Stimulated activated CD8-positive, alpha-beta memory T cell treated with anti-CD3 and anti-CD28 coated beads, Interleukin-2, amount 100 ng/mL, for 1 hour (primary cell): Measurements from ENCODE around the gene BMP7.
"Not testable (repeated sequence)": the region's sequence is repeated elsewhere in the genome, so short reads cannot be mapped to it uniquely, and the experiment has no call there.

Source experiments
- DNase-seq, 2 donors: peaks; one replicate each; pipeline ENCODE4 v3.0.0-alpha.2; 2020; ENCODE audit warnings: low read depth in 2 of 2

Gene BMP7

DNA sequence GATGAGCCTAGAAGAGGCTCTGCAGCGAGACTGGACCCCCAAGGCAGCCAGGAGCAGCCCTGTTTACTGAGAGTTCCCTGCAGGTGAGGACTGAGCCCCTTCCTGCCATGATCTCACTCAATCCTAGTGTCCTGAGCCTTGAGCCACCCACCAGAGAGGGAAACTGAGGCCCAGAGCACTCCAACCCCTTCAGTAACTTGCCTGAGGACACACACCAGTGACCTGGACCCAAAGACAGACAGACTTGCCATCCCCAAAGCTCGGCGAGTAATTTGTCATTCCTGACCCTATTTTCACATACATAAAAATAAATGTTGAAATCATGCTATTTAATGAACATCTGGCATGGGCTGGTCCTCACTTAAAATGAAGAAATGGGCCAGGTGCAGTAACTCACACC is 16.7 kb downstream of the BMP7 start:
- DNase-seq, result no peak

DNA sequence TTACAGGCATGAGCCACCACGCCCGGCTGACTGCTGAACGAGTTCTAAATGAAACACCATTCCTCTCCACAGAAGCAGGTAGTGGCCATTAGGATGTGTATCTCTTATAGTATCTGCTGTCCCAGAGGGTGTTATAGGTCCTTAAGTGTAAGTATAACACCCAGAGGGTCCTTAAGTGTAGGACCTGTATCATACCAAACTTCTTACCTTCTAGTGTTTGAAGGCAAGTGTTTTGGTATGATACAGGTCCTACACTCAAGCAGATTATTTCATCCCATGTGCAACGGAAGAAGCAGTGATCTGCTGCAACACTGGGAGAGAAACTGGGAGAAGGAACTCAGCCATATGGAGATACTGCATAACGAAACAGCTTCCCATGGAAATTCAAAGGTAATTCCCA is 17.4 kb downstream of the BMP7 start:
- no peak for DNase-seq

DNA sequence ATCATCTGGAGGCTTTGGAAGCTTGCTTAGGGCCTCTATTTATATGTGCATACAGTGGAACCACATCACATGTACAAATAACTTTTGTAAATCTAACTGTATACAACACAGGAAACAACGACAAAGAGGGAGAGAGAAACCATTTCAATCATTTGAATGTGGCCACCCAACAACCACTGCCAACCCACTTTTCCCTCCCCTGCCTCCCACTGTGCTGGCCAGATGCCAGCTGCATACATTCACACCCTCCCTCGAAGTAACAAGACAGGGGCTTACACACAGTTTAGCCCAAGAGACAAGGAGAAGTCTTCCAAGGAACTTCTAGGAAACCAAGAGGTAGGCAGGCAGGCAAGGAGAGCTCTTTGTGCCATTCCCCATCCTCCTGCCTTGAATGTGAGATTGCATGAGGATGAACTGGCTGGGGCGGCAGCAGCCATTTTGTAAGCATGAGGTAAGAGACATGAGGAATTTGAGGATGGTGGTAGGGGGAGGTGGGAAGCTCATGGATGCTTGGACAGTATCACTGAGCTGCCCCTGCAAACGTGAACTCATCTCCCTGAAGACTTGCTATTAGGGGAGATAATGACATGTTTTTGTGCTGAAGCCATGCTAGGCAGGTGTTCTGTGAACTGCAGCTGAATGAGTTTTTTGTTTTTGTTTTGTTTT is 18.2 kb downstream of the BMP7 start:
- DNase-seq, result no peak

DNA sequence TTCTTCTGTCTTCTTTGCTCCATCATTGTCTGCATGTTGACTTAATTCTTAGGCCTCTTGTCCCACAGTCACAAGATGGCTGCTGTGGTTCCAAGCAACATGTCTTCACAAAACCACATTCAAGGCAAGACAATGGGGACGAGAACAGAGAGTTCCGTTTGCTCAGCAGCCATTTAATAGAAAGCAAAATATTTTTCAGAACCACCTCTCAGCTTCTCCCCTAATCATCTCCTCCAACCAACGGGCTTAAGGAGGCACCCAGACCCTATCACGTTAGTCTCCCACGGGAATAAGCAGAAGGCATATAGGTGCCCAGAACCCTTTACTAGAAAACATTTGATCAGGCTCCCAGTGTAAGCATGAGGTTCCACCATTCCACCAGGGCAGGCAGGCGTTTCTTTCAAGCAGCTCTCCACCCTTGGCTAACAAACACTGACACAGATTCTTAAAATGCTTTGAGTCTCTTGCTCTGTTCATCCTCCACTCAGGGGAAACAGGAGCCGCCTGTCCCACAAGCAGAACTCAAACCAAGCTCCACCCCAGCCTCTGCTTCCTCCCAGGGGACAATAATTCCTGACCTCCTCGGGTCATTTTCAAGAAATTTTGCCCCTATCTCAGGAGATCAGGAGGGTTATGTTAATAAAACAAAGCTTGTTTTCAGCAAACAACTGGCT is 19.0 kb downstream of the BMP7 start:
- no peak for DNase-seq

DNA sequence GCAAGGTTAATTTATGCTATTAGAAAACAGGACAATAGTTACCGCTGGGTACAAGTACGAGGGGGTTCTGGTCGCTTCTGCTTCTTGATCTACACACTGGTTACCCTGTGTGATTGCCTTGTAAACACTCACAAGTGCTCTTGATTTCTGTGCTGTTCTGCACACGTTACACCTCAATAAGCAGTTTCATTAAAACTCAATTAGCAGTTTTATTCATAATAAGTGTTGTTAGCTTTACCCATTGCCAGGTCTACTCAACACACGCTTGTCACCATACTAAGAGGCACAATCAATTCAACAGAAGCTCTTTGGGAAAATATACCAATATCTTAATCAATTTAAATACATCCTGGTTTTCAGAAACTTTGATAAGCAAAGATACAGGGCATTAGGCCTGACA is 20.4 kb downstream of the BMP7 start:
- DNase-seq, result no peak

DNA sequence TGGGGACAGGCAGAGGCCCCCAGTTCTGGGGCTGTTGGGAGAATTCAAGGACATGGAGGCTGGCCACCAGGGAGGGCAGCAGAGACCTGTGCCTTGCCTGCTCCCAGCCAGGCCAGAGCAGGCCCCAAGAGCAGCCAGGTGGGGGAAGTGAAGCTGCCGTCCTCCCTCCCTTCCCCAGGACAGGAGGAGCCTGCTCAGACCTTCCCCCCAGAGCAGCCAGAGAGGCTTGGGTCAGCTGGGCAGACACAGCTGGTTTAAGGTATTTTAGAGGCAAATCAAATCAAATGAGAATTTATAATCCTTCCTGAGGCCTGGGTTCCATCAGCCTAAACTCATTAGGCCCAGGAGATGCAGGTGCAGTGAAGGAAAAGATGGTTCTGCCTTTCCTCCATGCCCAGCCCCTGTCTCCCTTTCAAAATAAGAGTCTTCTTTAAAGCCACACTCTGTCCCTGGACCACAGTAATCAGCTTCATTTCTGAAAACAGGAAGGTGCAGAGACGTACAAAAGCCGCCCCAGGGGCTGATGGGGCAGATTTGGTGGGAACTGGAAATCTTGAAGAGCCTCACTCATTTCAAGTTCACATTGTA is 21.7 kb downstream of the BMP7 start:
- DNase-seq, result no peak

DNA sequence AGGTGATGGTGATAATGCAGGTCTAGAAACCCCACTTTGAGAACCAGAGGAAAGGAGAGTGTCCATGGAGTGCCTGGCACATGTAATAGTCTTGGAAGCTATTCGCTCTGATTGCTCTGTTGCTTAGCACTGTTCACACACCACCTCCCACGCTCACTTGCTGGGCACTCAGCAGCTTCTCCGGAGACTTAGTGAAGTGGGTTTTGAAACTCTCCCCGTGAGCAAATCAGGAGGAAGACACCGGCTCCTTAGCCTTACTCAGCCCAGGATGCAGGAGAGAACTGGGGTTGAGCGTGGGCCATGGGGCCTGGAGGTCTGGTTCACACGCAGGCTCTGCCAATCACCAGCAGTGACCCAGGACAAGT is 22.2 kb downstream of the BMP7 start:
- no peak for DNase-seq

DNA sequence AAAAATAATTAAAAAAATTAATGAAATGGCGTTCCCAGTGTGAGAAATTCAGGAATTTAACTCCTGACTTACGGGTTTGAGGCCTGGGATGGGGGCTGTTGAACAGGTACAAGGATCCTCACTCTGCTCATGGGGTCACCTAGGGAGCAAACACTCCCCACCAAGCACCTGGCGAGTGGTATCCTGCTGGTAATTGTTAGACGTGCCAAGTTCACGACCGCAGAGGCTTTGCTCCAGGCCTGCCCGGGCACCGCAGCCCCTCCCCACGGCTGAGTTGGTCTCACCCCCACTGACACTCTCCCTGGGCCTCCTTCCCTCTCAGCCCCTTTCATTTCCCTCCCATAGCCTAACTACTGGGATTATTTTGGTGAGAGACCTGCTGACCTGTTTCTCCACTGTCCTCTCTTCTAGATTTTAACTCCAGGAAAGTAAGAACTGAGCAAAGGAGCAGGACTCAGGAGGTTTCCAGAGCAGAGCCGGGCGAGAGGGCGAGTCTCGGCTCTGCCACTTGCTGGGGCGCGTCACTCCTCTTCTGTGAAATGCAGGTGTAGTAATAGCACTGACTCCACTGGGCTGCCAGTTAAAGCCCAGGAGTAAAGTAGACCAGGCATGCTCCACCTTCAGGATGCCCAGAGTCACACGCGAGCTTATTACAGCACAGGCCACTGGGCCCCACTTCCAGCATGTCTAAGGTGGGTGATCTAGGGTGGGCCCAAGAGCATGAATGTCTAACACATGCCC is 22.8 kb downstream of the BMP7 start:
- DNase-seq, result no peak

DNA sequence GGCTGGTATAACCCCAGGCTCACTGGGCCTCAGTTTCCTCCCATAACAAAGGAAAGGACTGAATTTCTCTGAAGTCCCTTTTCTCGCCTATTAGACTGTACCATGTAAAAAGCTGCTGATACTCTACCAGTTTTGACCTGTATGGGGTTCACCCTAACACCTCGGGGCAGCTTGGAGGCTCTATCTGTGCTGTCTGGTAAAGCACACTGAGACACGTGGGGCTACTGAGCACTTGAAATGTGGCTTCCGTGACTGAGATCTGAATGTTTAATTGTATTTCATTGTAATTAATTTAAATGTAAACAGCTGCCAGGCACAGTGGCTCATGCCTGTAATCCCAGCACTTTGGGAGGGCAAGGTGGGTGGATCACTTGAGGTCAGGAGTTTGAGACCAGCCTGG is 24.0 kb downstream of the BMP7 start:
- DNase-seq, result no peak

DNA sequence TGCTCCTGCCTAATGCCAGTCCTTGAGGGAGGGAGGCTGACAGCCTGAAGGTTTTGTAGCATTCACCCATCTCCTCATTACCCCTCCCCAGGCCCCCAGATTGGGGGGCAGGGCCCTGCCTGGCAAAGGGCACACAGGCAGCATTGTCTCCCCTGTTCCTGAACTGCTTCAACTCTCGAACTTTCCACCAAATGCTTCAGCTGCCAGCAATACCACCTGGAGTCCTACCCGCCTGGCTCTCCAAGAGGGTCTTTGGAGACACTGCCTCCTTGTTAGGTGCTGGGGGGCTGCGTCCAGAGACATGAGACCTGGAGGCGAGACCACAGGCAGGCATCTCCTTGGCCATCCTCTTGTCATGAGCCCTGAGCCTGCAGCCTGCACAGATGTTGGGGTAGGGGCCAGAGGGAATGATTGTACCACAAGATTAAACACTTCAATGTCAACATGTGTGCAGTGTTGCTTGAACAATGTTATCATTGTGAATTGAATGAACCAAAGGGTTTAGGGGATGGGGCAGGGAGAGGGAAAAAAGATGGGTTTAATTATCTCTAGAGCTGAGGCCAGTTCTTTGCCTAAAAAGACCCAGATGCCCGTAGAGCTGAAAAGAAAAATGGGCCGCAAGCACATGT is 25.0 kb downstream of the BMP7 start:
- no peak for DNase-seq

DNA sequence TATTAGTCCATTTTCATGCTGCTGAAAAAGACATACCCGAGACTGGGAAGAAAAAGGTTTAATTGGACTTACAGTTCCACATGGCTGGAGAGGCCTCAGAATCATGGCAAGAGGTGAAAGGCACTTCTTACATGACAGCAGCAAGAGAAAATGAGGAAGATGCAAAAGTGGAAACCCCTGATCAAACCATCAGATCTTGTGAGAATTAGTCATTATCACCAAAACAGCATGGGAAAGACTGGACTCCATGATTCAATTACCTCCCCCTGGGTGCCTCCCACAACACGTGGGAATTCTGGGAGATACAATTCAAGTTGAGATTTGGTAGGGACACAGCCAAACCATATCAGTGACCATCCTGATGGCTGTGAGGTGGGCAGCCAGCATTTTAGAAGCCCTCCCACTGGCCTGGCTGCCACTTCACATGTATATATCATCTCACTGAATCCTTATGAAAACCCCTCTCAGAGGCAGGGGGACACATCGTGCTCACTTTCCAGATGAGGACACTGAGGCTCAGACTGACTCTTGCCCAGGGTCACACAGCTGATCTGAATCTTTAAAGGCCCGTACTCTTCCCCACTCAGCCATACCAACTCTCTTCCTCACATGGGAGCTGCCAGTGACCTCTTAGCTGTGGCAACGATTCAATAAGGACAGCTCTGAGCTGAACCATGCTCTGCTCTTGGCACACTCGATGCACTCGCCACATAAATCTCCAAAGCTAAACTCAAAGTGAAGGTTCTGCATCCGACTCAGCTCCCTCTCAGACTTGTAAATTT is 25.7 kb downstream of the BMP7 start:
- DNase-seq, result no peak

DNA sequence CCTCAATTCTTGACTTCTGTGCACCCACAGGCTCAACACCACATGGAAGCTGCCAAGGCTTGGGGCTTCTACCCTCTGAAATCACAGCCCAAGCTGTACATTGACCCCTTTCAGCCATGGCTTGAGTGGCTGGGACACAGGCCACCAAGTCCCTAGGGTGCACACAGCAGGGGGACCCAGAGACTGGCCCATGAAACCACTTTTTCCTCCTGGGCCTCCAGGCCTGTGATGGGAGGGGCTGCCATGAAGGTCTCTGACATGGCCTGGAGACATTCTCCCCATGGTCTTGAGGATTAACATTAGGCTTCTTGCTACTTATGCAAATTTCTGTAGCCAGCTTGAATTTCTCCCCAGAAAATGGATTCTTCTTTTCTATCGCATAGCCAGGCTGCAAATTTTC is 26.7 kb downstream of the BMP7 start:
- DNase-seq, result not testable (repeated sequence)

DNA sequence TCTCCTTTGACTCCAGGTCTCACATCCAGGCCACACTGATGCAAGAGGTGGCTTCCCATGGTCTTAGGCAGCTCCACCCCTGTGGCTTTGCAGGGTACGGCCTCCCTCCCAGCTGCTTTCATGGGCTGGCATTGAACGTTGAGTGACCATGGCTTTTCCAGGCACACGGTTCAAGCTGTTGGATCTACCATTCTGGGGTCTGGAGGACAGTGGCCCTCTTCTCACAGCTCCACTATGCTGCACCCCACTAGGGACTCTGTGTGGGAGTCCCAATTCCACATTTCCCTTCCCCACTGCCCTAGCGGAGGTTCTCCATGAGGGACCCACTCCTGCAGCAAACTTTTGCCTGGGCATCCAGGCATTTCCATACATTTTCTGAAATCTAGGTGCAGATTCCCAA is 27.1 kb downstream of the BMP7 start:
- DNase-seq, result not testable (repeated sequence)

DNA sequence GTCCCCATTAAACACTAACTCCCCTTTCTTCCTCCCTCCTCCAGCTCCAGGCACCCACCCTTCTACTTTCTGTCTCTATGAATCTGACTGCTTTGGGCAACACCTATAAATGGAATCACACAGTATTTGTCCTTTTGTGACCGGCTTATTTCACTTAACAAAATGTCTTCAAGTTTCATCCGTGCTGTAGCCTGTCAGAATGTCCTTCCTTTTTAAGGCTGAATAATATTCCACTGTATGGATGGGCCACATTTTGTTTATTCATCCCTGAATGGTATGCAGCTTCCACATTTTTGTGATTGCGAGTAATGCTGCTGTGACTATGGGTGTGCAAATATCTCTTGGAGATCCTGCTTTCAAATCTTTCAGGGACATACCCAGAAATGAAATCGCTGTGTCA is 28.4 kb downstream of the BMP7 start:
- no peak for DNase-seq

DNA sequence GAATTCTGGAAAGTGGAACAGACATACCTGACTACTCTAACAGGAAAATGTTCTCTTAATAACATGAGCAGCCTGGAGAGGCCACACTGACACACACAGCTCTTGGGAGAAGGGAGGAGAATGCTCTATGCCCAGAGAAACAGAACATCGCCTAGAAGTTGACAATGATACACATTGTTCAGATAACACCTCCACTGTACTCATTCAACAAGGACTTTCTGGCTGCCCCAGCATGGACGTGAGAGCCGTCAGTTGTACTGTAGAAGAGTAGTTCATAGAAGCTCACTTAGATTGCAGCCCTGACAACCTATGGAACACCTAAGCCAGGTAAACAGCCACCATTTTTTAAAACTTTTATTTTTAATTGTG is 28.9 kb downstream of the BMP7 start:
- no peak for DNase-seq

DNA sequence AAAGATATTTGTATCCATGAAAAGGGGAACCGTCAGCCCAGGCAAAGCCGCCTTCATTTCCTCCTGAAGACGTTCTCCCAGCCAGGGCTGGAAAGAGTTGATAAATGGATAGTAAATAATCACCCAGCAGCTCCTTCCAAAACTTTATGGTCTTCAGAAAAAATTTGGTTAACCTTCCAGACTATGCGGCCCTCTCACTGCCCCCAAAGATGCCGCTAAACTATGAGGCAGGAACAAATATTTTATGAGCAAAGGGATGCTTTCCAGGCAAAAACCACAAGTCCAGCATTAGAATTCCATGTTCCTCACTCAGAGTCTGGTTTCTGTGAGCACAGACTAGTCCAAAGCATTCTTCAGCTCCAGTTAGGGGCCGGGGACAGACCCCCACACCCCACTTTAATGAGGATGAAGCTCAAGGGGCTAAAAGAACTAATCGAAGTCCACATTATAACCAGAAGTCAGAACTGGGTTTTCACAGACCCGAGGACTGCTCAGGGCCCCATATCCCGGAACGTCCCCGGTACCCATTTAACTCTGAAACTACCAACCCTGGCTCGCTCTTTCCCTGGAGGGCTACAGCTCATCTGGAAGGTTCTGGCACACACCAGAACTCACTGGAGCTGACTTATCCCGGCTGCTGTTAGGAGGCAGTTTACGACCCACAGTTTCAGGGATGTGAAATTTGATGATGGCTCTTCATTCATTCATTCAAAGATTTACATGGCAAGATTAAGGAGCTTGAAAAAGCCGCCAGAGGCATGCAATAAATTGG is 29.4 kb downstream of the BMP7 start:
- no peak for DNase-seq

DNA sequence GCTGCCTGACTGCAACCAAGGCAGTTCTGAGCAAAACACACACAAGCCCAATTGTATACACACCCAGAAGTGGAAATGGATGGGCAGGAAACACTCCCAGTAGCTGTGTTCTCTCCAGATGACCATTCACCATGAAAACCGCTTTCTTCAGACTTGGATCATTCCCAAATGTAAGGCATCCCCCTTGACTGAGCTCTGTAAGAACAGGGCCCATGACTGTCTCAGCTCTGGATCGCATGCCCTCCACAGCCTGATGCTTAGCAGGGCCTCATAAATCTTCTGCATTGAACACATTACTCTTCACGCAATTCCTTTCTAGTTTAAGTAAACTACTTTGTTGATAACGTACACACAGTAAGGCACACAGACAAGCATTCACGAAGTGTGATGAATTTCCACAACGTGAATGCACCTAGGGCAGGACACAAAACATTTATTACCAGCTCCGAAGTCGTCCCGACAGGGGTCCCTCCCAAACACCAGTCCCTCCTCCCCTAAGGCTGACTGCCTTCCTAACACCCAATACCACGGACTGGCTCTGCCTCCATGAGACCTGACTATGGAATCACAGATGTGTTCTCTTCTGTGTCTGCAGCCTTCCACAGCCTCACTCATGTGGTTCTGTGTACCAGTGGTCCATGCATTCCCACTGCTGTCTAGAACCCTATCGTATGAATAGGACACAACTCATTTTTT is 31.7 kb downstream of the BMP7 start:
- DNase-seq, result no peak

DNA sequence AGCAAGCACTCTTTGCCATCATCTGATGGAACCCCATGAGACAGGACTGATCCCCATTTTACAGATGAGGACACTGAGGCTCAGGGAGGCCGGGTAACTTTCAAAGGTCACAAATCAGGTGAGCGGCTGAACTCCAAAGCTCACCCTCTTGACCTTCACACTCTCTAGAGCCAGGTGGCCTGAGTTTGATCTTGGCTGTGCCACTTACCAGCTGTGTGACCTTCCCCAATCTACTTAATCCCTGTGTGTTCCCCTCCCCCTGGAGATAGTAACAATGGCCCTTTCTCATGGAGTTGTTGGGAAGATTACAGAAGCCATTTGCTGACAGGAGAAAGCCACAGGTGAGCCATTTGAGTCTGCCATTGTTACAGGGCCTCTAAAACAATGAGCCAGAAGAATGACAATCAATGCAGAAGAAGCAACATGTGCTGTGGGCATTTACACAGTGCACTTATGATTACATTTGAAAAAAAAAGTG is 34.5 kb downstream of the BMP7 start:
- no peak for DNase-seq

DNA sequence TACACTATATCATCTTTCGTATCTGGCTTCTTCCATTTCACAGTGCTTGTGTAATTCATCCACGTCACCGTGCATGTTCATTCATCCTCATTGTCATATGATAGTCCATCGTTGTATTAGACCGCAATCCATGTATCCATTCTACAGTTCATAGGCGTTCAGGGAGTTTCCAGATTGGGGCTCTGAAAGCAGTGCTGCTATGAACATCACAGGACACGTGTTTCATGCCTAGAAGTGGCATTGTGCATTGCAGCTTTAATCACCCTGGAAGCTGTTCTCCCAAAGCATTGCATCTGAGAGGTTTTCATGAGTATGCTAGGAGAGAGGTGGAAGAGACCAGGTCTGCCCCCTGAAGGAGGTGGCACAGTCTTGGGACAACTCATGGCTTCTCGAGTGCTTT is 35.3 kb downstream of the BMP7 start:
- no peak for DNase-seq

DNA sequence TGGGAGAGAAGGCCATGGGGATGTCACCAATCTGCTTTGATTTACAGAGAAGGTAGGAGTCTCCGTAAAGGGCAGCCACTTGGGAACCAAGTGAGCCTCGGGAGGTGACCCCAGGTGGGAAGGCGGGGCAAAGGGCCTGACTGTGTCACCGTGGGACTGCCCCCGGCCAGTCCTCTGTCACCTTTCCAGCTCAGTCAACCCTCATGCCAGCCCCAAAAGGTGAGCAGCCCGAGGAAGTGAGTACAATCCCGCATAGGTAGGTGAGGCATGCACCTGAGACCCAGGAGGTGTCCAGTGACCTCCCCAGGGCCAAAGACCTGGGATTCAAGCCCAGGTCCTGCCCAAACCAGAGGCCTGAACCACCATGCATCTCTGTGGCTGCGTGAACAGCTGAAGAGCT is 36.2 kb downstream of the BMP7 start:
- no peak for DNase-seq
